IMR-90 (cell line): ENCODE measurements around the gene MAGI2. TPM values are rescaled to one million over a fixed set of nuclear protein-coding genes. Genes with fewer than 3 reads are reported as not detected.

Experiments used
- ATAC-seq: fragments of 200-7000 bp; cut with Tn5 transposase; 2 replicates; pipeline ENCODE4 v1.9.1; 2020; ENCODE audit warnings: low read depth, mild to moderate bottlenecking, moderate library complexity
- BruUV-seq: library from RNA; stranded (reverse); fragments of 400-500 nt; replicated peaks from 2 replicates; lab custom pipeline; 2021; lab: Mats Ljungman, UMichigan
- CTCF ChIA-PET: fragments of 300-600 bp; formaldehyde crosslinking; extraction: SDS; loops from one replicate; lab custom pipeline; 2021; ENCODE audit warnings: antibody characterized with exemption; lab: Yijun Ruan, JAX
- POLR2A ChIA-PET: fragments of 300-600 bp; sonication (Branson Sonifier 250); formaldehyde crosslinking; loops from one replicate; lab custom pipeline; 2022; ENCODE audit warnings: antibody characterized with exemption; ENCODE audit not compliant: unreplicated experiment; lab: Charles Lee
- DNase-seq: peaks from one replicate; pipeline ENCODE4 v3.0.0; 2013
- H2AFZ ChIP-seq: replicated peaks from 2 replicates; pipeline ENCODE3; 2013; ENCODE audit warnings: low read length, mild to moderate bottlenecking; ENCODE audit not compliant: poor library complexity
- H2AK5ac ChIP-seq: 2 replicates; pipeline ENCODE4 v1.6.1; 2013; ENCODE audit warnings: low read depth, low read length, inconsistent platforms
- H2AK9ac ChIP-seq: replicated peaks from 2 replicates; pipeline ENCODE3; 2013; ENCODE audit warnings: mild to moderate bottlenecking, low read depth, low read length, moderate library complexity; ENCODE audit not compliant: poor library complexity
- H2BK120ac ChIP-seq: 2 replicates; pipeline ENCODE4 v1.6.1; 2013; ENCODE audit warnings: low read depth, low read length, inconsistent platforms
- H2BK15ac ChIP-seq: 3 replicates; pipeline ENCODE4 v1.6.1; 2013; ENCODE audit warnings: low read depth, low read length, inconsistent platforms
- H2BK20ac ChIP-seq: 2 replicates; pipeline ENCODE4 v1.6.1; 2013; ENCODE audit warnings: low read depth, mild to moderate bottlenecking, inconsistent platforms, low read length, moderate library complexity
- H2BK5ac ChIP-seq: 2 replicates; pipeline ENCODE4 v1.6.1; 2013; ENCODE audit warnings: mild to moderate bottlenecking, low read depth, low read length, inconsistent platforms; ENCODE audit not compliant: poor library complexity, severe bottlenecking
- H3K14ac ChIP-seq: replicated peaks from 2 replicates; pipeline ENCODE4 v1.6.1; 2013; ENCODE audit warnings: low read depth, low read length, inconsistent platforms
- H3K18ac ChIP-seq: 2 replicates; pipeline ENCODE4 v1.6.1; 2013; ENCODE audit warnings: low read depth, low read length, control low read depth
- H3K23ac ChIP-seq: 2 replicates; pipeline ENCODE4 v1.6.1; 2013; ENCODE audit warnings: low read depth, low read length, inconsistent platforms
- H3K27ac ChIP-seq: 2 replicates; pipeline ENCODE4 v1.5.1; 2013; ENCODE audit warnings: mild to moderate bottlenecking, control low read depth, low read length; ENCODE audit not compliant: insufficient read depth
- H3K27me3 ChIP-seq: 2 replicates; pipeline ENCODE4 v1.6.1; 2013; ENCODE audit warnings: low read length; ENCODE audit not compliant: control insufficient read depth, insufficient read depth
- H3K36me3 ChIP-seq: 2 replicates; pipeline ENCODE4 v1.6.1; 2013; ENCODE audit warnings: low read length, mixed read lengths; ENCODE audit not compliant: control insufficient read depth, insufficient read depth
- H3K4ac ChIP-seq: 2 replicates; pipeline ENCODE4 v1.6.1; 2013; ENCODE audit warnings: low read depth, low read length, inconsistent platforms
- H3K4me1 ChIP-seq: 2 replicates; pipeline ENCODE4 v1.6.1; 2013; ENCODE audit warnings: low read length, mixed read lengths; ENCODE audit not compliant: control insufficient read depth, insufficient read depth
- H3K4me2 ChIP-seq: 2 replicates; pipeline ENCODE4 v1.6.1; 2013; ENCODE audit warnings: low read depth, mild to moderate bottlenecking, control low read depth, low read length, moderate library complexity
- H3K4me3 ChIP-seq: 2 replicates; pipeline ENCODE4 v1.5.1; 2013; ENCODE audit warnings: low read depth, mild to moderate bottlenecking, control low read depth, low read length, moderate library complexity; ENCODE audit not compliant: insufficient read depth
- H3K56ac ChIP-seq: 2 replicates; pipeline ENCODE4 v1.6.1; 2013; ENCODE audit warnings: low read length, inconsistent platforms; ENCODE audit not compliant: insufficient read depth; ENCODE audit errors: extremely low read depth
- H3K79me1 ChIP-seq, 2 experiments: 2 replicates each; pipeline ENCODE4 v1.6.1; 2013; ENCODE audit warnings: low read length in 2 of 2, inconsistent platforms in 1 of 2, low read depth in 1 of 2
- H3K9ac ChIP-seq: 2 replicates; pipeline ENCODE4 v1.6.1; 2013; ENCODE audit warnings: low read depth, low read length, control low read depth
- H3K9me1 ChIP-seq: 2 replicates; pipeline ENCODE4 v1.6.1; 2013; ENCODE audit warnings: low read length, inconsistent platforms; ENCODE audit not compliant: insufficient read depth
- H3K9me3 ChIP-seq: 2 replicates; pipeline ENCODE4 v1.6.1; 2013; ENCODE audit warnings: low read length; ENCODE audit not compliant: control insufficient read depth, insufficient read depth
- H4K20me1 ChIP-seq: 2 replicates; pipeline ENCODE4 v1.6.1; 2013; ENCODE audit warnings: low read length, inconsistent platforms; ENCODE audit not compliant: insufficient read depth
- H4K5ac ChIP-seq: 2 replicates; pipeline ENCODE4 v1.6.1; 2013; ENCODE audit warnings: mild to moderate bottlenecking, low read depth, low read length, control low read depth
- H4K8ac ChIP-seq, 2 experiments: 2 replicates each; pipeline ENCODE4 v1.6.1; 2013; ENCODE audit warnings: low read depth in 2 of 2, low read length in 2 of 2, control low read depth in 1 of 2, inconsistent platforms in 1 of 2
- H4K91ac ChIP-seq: 2 replicates; pipeline ENCODE4 v1.6.1; 2013; ENCODE audit warnings: low read depth, low read length, inconsistent platforms; ENCODE audit not compliant: insufficient read depth
- CEBPB ChIP-seq: IDR thresholded peaks from 2 replicates; pipeline ENCODE4 v1.6.1; 2012; ENCODE audit warnings: low read depth, low read length, improper control_type of control experiment
- MAFK ChIP-seq: IDR thresholded peaks from 2 replicates; pipeline ENCODE4 v1.6.1; 2012; ENCODE audit warnings: low read depth, low read length, improper control_type of control experiment
- RFX5 ChIP-seq: IDR thresholded peaks from 2 replicates; pipeline ENCODE4 v1.8.0; 2012; ENCODE audit warnings: low read depth, mild to moderate bottlenecking, low read length, moderate library complexity
- WGBS, 2 experiments: methylation state at CpG; one replicate each; pipeline versions ENCODE4 v1.1.5 to v1.1.7; 2013; ENCODE audit warnings: missing lambda C conversion rate in 2 of 2; ENCODE audit not compliant: insufficient read length in 1 of 2; ENCODE audit errors: extremely low coverage in 2 of 2; 5-methylcytosine and 5-hydroxymethylcytosine counted together
- dilution Hi-C: fragments of 300-500 bp; cut with HindIII; formaldehyde crosslinking; loops from one replicate; pipeline ENCODE4 v1.14.3; 2018; ENCODE audit warnings: low sequenced_read_pairs; ENCODE audit not compliant: unreplicated experiment
- in situ Hi-C: fragments of 300-500 bp; cut with MboI; formaldehyde crosslinking; loops from 3 replicates; pipeline ENCODE4 v1.14.3; 2019; ENCODE audit warnings: low sequenced_read_pairs, inconsistent platforms, mixed read lengths
- intact Hi-C: fragments of 100-400 bp; cut with micrococcal nuclease; formaldehyde crosslinking; loops from 2 replicates; pipeline ENCODE4 v1.10.0; 2022
- polyA plus RNA-seq, 3 experiments: library from polyadenylated mRNA; depleted of rRNA; stranded (reverse); fragments of >200 nt; gene quantifications; 2 replicates each; pipeline ENCODE4 v1.2.3, GENCODE V29; 2012; ENCODE audit warnings: low replicate concordance in 1 of 3
- total RNA-seq: library from RNA; depleted of rRNA; stranded (reverse); fragments of >200 nt; gene quantifications from 2 replicates; pipeline ENCODE4 v1.2.3, GENCODE V29; 2012

MAGI2 gene
- total and polyA plus RNA-seq, 2 of the 4 experiments (the other 2 are of a cell fraction), result 2.5 to 17.9 TPM

DNA sequence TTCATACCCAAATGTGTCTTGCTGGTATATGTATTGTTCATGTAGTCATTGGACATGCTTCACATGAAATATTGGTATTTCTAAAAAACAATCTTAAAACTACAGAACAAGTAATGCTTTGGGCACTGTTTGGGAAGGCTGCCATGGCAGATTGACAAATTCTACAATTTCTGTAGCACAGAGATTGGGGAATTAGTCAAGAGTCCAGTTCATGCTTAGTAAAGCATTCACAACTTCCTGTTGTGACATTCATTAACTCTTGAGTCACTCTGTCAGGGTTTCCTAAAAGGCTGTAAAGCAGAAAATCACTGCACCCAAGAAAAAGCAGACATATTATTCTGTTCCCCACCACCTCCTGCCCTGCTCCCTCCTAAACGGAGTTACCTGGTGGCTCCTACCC is 1256.0 kb downstream of the MAGI2 start:
- no peak for TF ChIP-seq RFX5
- TF ChIP-seq MAFK, result peak; percentile 14; the same call in 1 of the 2 replicates
- TF ChIP-seq CEBPB, result peak; percentile 78
- Histone ChIP-seq H2BK20ac (peak overlapping the region; percentile 35; the same call in 1 of the 2 replicates), H3K79me1 (0 out of 4 replicates have a peak, but pooled peaks cover 0 to 4% of the 10 kb centered on the region in 2 experiments), H3K18ac (peak overlapping the region; percentile 83), H4K5ac (peak overlapping the region; percentile 9; the same call in 1 of the 2 replicates), H2AK5ac (peak overlapping the region; percentile 75), H3K4ac (peak overlapping the region; percentile 14; the same call in 1 of the 2 replicates), H3K4me3 (no peak overlapping the region), H3K4me2 (no peak overlapping the region), H4K20me1 (no peaks in the 10 kb centered on the region), H3K14ac (0 out of 2 replicates have a peak overlapping the region, but pooled peaks have one; percentile 1), H3K27me3 (no peaks in the 10 kb centered on the region), H4K91ac (0 out of 2 replicates have a peak overlapping the region, but pooled peaks have one; percentile 13), H3K27ac (no peak overlapping the region; the same call in 1 of the 2 replicates), H3K23ac (no peak overlapping the region), H3K9ac (no peak overlapping the region), H3K36me3 (no peaks in the 10 kb centered on the region), H2BK5ac (peak overlapping the region; percentile 68), H3K9me1 (no peaks in the 10 kb centered on the region; the same call in 1 of the 2 replicates), H3K4me1 (peaks cover 9% of the 10 kb centered on the region), H3K56ac (no peak overlapping the region), H2AFZ (no peak overlapping the region), H4K8ac (peak overlapping the region in 1 of 2 experiments; percentile 64; a peak in 2 of 4 replicates), H2AK9ac (peak overlapping the region; percentile 58), H2BK120ac (peak overlapping the region; percentile 23; the same call in 1 of the 2 replicates), H3K9me3 (no peaks in the 10 kb centered on the region), H2BK15ac (peak overlapping the region; percentile 12; the same call in 1 of the 3 replicates)
- DNase-seq (peak; percentile 75), ATAC-seq (peak; percentile 59)
- WGBS, 2 experiments, result no CpG with 5 or more reads among the region's 1 CpG
- in situ Hi-C loops (no loop called here), dilution Hi-C loops (no loop called here), intact Hi-C loops (no loop called here)
- POLR2A ChIA-PET, result interaction anchor here (0.7 kb wide), 1 partner anchor 715 kb away, joined by 10 read pairs; no protein-coding TSS in a partner anchor
- BruUV-seq, result no TSS peak
- CTCF ChIA-PET, result no interaction called here
